Fibroblast of mammary gland (primary cell): Measurements from ENCODE around the gene CCDC148.
"Not testable (repeated sequence)": the region's sequence is repeated elsewhere in the genome, so short reads cannot be mapped to it uniquely, and the experiment has no call there.

Experiments
- DNase-seq: peaks from one replicate; pipeline ENCODE4 v3.0.0-alpha.2; 2010; ENCODE audit warnings: low read depth
- H3K4me3 ChIP-seq: 2 replicates; pipeline ENCODE4 v1.5.1; 2011; ENCODE audit warnings: low read depth, mild to moderate bottlenecking, low read length, moderate library complexity; ENCODE audit not compliant: control insufficient read depth
- CTCF ChIP-seq: conservative IDR thresholded peaks from 2 replicates; pipeline ENCODE4 v1.5.1; 2011; ENCODE audit warnings: low read depth, low read length, inconsistent platforms; ENCODE audit not compliant: control insufficient read depth, insufficient read depth

Gene CCDC148

DNA sequence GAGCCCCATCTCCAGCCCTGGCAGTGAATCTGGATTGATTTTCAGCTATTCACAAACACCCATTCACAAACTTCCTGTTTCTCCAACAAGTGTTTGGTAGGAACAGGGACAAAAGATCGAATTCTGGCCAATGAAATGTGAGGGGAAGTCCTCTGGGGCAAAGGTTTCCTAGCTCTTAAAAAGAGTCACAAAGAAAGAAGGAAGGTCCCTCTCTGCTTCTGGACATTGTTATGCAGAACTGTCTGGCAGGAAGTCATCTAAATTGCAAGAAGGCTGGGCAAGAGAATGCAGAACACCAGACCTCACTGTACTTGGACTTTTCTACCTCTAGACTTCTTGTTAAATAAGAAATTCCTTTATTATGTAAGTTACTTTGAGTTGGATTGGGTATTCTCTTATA lies 137.3 kb downstream of the CCDC148 start:
- no peak overlapping the region for H3K4me3 ChIP-seq
- TF ChIP-seq CTCF = no peak
- no peak for DNase-seq

DNA sequence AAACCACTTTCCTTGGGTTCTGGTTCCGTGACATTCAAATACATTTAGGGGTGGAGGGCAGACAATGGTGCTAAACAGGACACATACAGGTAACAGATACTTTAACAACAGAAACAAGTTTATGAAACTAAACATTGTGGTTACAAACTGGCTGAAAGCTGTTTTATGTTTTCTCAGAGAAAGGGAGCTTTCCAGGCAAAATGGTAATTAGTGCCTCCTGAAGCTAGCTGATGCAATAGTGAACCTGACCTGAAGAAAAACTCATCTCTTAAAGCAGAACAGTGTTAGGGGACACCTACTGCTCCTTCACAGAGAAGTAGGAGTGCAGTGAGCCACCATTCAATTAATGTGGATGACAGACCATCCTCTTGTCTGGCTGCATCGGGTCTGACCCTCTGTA lies 138.9 kb downstream of the CCDC148 start:
- DNase-seq = no peak
- H3K4me3 ChIP-seq = no peak overlapping the region
- TF ChIP-seq CTCF = no peak

DNA sequence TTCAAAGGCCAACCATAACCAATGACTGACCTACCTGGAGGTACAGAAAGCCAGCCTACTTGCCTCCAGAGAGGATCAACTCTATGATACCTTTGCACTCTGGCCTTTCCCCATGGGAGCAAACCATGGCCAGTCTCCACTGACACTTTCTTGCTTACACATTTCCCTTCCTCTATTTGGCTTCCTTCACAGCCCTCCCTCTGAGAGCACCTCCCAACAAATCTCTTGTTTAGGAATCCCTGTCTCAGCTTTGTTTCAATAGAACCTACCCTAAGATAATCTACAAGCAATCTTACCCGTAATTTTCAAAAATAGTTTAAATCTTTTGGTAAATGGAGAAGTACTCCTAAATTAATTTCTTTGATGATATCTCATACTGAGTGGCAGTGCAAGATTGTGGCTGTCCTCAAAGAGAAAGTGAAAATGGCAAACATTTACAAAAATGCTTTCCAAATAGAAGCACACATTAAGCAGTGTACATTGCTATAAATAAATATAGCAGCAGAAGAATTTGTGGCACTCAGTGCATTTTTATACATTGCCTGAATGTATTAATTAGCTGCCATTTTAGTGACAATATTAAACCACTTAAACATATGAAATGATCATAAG lies 140.6 kb downstream of the CCDC148 start:
- no peak for DNase-seq
- H3K4me3 ChIP-seq = no peak overlapping the region
- TF ChIP-seq CTCF = no peak

GRCh38 chr2:158315000-158315399 lies 141.6 kb downstream of the CCDC148 start:
- no peak for DNase-seq
- TF ChIP-seq CTCF = no peak
- H3K4me3 ChIP-seq = no peak overlapping the region

GRCh38 chr2:158313734-158314133 lies 142.8 kb downstream of the CCDC148 start:
- H3K4me3 ChIP-seq = no peak overlapping the region
- DNase-seq = no peak
- no peak for TF ChIP-seq CTCF

GRCh38 chr2:158312981-158313380 lies 143.6 kb downstream of the CCDC148 start:
- H3K4me3 ChIP-seq = no peak overlapping the region
- no peak for DNase-seq
- no peak for TF ChIP-seq CTCF

GRCh38 chr2:158310407-158310806 lies 146.1 kb downstream of the CCDC148 start:
- DNase-seq, H3K4me3 ChIP-seq: not testable (repeated sequence)

- no peak for TF ChIP-seq CTCF
- DNase-seq = peak; percentile 6
- no peak overlapping the region for H3K4me3 ChIP-seq
Observed at GRCh38 chr2:158305501-158305900, 151.1 kb downstream of the CCDC148 start.
